Smooth muscle cell (in vitro differentiated cells): Measurements from ENCODE around the gene S100A9. TPM values are rescaled to one million over a fixed set of nuclear protein-coding genes. Genes with fewer than 3 reads are reported as not detected.

Experiments
- DNase-seq: peaks from one replicate; lab custom pipeline; 2025; ENCODE audit not compliant: unreplicated experiment; lab: John Stamatoyannopoulos, UW
- H2AFZ ChIP-seq: fragments of 200-600 bp; sonication (generic); 2 replicates; pipeline ENCODE4 v1.6.0; 2016; ENCODE audit warnings: antibody characterized with exemption, low read depth, mild to moderate bottlenecking
- H3F3A ChIP-seq: fragments of 200-600 bp; sonication (generic); 2 replicates; pipeline ENCODE4 v1.6.0; 2017; ENCODE audit warnings: antibody characterized with exemption, low read depth
- H3K27ac ChIP-seq: fragments of 200-600 bp; sonication (generic); 2 replicates; pipeline ENCODE4 v1.5.1; 2016; ENCODE audit warnings: low read depth, mild to moderate bottlenecking
- H3K27me3 ChIP-seq: fragments of 200-600 bp; sonication (generic); 2 replicates; pipeline ENCODE4 v1.6.1; 2016; ENCODE audit warnings: low read depth, mild to moderate bottlenecking
- H3K36me3 ChIP-seq: fragments of 200-600 bp; sonication (generic); 2 replicates; pipeline ENCODE4 v1.5.1; 2016; ENCODE audit warnings: low read depth
- H3K4me1 ChIP-seq: fragments of 200-600 bp; sonication (generic); 2 replicates; pipeline ENCODE4 v1.5.1; 2016; ENCODE audit warnings: low read depth
- H3K4me2 ChIP-seq: fragments of 200-600 bp; sonication (generic); 2 replicates; pipeline ENCODE4 v1.6.0; 2016; ENCODE audit warnings: mild to moderate bottlenecking
- H3K4me3 ChIP-seq: fragments of 200-600 bp; sonication (generic); 2 replicates; pipeline ENCODE4 v1.5.1; 2016; ENCODE audit warnings: mild to moderate bottlenecking
- H3K79me2 ChIP-seq: fragments of 200-600 bp; sonication (generic); 2 replicates; pipeline ENCODE4 v1.6.0; 2016; ENCODE audit warnings: low read depth, mild to moderate bottlenecking
- H3K9ac ChIP-seq: fragments of 200-600 bp; sonication (generic); 2 replicates; pipeline ENCODE4 v1.6.0; 2016; ENCODE audit warnings: low read depth
- H3K9me3 ChIP-seq: fragments of 200-600 bp; sonication (generic); replicated peaks from 2 replicates; pipeline ENCODE4 v1.5.1; 2016; ENCODE audit warnings: low read depth
- H4K20me1 ChIP-seq: fragments of 200-600 bp; sonication (generic); 2 replicates; pipeline ENCODE4 v1.6.0; 2016; ENCODE audit warnings: low read depth
- WGBS: methylation state at CpG from one replicate; pipeline ENCODE4 v1.1.7; 2016; ENCODE audit warnings: low lambda C conversion rate; 5-methylcytosine and 5-hydroxymethylcytosine counted together
- polyA plus RNA-seq: library from polyadenylated mRNA; unstranded; fragments of >200 nt; fragmentation: Nextera tagmentation; extraction: Ambion mirVana; gene quantifications from 2 replicates; pipeline ENCODE4 v1.2.1, GENCODE V29; 2016
- total RNA-seq: library from RNA; depleted of rRNA; stranded (reverse); fragments of >200 nt; gene quantifications from 2 replicates; pipeline ENCODE4 v1.2.3, GENCODE V29; 2014
- TF ChIP-seq, protein P1 (sequence below): fragments of 200-600 bp; sonication (generic); IDR thresholded peaks from 2 replicates; pipeline ENCODE4 v1.5.1; 2017; ENCODE audit warnings: borderline replicate concordance, mild to moderate bottlenecking, antibody characterized with exemption; ENCODE audit not compliant: insufficient read depth, poor library complexity, severe bottlenecking

The S100A9 gene
- total and polyA plus RNA-seq, 2 experiments from 2014 or later: 81.9 to 197 TPM

DNA sequence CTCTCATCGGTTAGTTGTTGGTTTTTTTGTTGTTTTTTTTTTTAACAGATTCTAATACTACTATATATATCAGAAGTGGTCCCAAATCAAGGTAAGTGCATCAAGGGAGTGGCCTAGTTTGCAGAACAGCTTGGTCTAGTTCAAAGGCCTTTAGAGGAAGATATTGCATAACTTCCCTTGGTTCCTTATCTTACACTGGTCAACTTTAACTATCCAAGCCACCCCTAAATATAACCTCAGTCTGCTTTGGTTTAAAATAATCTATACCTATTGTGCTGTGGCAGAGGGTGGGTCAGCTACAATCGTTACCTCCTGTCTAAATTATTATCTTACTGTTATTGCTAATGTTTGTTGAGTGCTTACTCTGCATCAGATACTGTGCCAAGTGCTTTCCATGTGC is 10.8 kb downstream of the S100A9 start:
- Histone ChIP-seq H3K4me1 (no peaks in the 10 kb centered on the region), H3K9me3 (no peaks in the 10 kb centered on the region), H3K9ac (no peak overlapping the region), H3K79me2 (no peaks in the 10 kb centered on the region), H3K27ac (no peak overlapping the region), H4K20me1 (no peaks in the 10 kb centered on the region), H3K4me2 (no peak overlapping the region), H2AFZ (no peak overlapping the region), H3F3A (no peaks in the 10 kb centered on the region), H3K27me3 (no peaks in the 10 kb centered on the region), H3K36me3 (no peaks in the 10 kb centered on the region), H3K4me3 (no peak overlapping the region)
- no peak for DNase-seq
- TF ChIP-seq, protein P1, sequence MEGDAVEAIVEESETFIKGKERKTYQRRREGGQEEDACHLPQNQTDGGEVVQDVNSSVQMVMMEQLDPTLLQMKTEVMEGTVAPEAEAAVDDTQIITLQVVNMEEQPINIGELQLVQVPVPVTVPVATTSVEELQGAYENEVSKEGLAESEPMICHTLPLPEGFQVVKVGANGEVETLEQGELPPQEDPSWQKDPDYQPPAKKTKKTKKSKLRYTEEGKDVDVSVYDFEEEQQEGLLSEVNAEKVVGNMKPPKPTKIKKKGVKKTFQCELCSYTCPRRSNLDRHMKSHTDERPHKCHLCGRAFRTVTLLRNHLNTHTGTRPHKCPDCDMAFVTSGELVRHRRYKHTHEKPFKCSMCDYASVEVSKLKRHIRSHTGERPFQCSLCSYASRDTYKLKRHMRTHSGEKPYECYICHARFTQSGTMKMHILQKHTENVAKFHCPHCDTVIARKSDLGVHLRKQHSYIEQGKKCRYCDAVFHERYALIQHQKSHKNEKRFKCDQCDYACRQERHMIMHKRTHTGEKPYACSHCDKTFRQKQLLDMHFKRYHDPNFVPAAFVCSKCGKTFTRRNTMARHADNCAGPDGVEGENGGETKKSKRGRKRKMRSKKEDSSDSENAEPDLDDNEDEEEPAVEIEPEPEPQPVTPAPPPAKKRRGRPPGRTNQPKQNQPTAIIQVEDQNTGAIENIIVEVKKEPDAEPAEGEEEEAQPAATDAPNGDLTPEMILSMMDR: no peak
- WGBS: 66% methylated on average over 2 of the region's 2 CpGs

GRCh38 chr1:153370146-153370545 is 12.5 kb downstream of the S100A9 start:
- Histone ChIP-seq H3K9me3 (no peaks in the 10 kb centered on the region), H3F3A (no peaks in the 10 kb centered on the region), H3K4me2 (no peak overlapping the region), H3K36me3 (no peaks in the 10 kb centered on the region), H3K9ac (no peak overlapping the region), H2AFZ (no peak overlapping the region), H4K20me1 (no peaks in the 10 kb centered on the region), H3K4me1 (no peaks in the 10 kb centered on the region), H3K27ac (no peak overlapping the region), H3K4me3 (no peak overlapping the region), H3K79me2 (no peaks in the 10 kb centered on the region), H3K27me3 (no peaks in the 10 kb centered on the region)
- WGBS: 80% methylated on average over 3 of the region's 3 CpGs
- no peak for DNase-seq
- TF ChIP-seq, protein P1: no peak

DNA sequence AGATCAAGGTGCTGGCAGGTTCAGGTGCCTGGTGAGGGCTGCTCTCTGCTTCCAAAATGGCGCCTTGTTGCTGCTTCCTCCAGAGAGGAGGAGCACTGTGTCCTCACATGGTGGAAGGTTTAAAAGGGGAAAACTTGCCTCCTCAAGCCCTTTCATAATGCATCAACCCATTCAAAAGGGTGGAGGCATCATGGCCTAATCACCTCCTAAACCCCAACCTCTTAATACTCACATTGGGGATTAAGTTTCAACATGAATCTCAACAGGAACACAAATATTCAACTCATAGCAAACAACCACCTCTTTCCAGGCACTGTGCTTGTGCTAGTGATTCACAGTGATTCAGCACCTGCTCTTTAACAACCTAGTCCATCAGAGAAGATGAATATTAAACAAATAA is 13.6 kb downstream of the S100A9 start:
- no peaks in the 10 kb centered on the region for H3K36me3 ChIP-seq
- H3K9me3 ChIP-seq: no peaks in the 10 kb centered on the region
- H4K20me1 ChIP-seq: no peaks in the 10 kb centered on the region
- no peak overlapping the region for H3K4me3 ChIP-seq
- no peaks in the 10 kb centered on the region for H3K4me1 ChIP-seq
- TF ChIP-seq, protein P1: no peak
- H3K9ac ChIP-seq: no peak overlapping the region
- no peak overlapping the region for H2AFZ ChIP-seq
- DNase-seq: no peak
- WGBS: 81% methylated on average over 1 of the region's 1 CpG
- H3K79me2 ChIP-seq: no peaks in the 10 kb centered on the region
- H3K4me2 ChIP-seq: no peak overlapping the region
- no peak overlapping the region for H3K27ac ChIP-seq
- H3F3A ChIP-seq: no peaks in the 10 kb centered on the region
- no peaks in the 10 kb centered on the region for H3K27me3 ChIP-seq

DNA sequence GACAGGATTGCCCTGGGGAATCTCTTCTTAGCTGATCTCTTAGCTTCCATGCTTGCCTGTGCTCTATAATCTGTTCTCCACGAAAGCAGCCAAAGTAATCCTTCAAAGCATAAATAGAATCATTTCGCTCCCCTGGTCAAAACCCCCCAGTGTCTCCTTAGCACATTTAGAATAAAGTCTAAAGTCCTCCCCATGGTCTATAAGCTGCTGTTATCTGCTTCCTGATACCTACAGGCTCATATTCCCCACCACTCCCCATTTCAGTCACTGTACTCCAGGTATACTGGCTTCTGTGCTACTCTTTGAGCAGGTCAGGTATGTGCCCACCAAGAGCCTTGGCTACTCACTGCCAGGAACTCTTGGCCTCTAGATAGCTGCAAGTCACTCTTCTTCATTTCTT is 14.9 kb downstream of the S100A9 start:
- no peaks in the 10 kb centered on the region for H3K4me1 ChIP-seq
- H4K20me1 ChIP-seq: no peaks in the 10 kb centered on the region
- no peaks in the 10 kb centered on the region for H3K27me3 ChIP-seq
- H3K27ac ChIP-seq: no peak overlapping the region
- no peak overlapping the region for H2AFZ ChIP-seq
- no peaks in the 10 kb centered on the region for H3K79me2 ChIP-seq
- 84% methylated on average over 2 of the region's 2 CpGs for WGBS
- H3K4me2 ChIP-seq: no peak overlapping the region
- H3K36me3 ChIP-seq: no peaks in the 10 kb centered on the region
- no peaks in the 10 kb centered on the region for H3F3A ChIP-seq
- no peaks in the 10 kb centered on the region for H3K9me3 ChIP-seq
- no peak overlapping the region for H3K4me3 ChIP-seq
- H3K9ac ChIP-seq: no peak overlapping the region
- TF ChIP-seq, protein P1: no peak
- no peak for DNase-seq
